Measurements from ENCODE around the gene PDCD1LG2.
A peak's percentile ranks its signal among the peaks of the same experiment; 100 is the strongest.
"Not testable (repeated sequence)": the region's sequence is repeated elsewhere in the genome, so short reads cannot be mapped to it uniquely, and the experiment has no call there.

Gene PDCD1LG2

DNA sequence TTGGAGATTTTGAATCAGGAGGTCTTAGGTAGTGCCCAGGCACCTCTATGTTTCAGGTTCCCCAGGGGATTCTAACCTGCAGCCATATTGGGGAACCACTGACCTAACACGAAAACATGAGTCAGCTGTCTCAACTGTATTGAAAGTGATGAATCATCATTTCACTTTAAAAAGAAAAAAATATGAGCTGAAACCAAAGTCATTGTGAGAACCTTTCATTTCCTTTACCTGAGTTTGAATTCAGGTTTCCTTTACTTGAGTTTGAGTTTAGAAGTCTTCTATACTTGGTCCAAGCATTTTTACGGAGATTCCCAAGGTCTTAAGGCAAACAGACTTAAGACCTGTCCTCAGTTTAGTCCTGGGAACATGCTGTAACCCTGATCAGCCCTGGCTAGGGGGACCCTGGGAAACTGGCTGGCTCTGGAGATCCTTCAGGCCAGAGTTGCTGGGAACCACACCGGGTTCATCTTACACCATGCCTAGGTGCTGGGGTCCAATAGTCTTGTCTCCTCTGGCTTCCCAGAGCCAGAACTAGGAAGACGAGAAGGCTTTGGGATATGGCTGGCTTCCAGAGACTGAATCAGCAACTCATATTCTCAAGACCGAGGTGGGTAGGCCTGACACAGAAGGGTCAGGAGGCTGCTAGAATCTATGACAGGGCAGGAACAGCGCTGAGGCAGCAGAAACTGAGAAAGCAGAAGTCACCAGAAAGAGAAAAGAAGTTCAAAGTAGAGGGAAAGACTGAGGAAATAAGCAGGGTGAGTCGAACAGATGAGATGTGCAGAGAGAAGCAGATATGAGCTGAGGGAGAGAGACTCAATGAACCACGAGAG is 16.4 kb upstream of the PDCD1LG2 start:
- peak; percentile 13 for DNase-seq (ENCODE audit: low spot score)

DNA sequence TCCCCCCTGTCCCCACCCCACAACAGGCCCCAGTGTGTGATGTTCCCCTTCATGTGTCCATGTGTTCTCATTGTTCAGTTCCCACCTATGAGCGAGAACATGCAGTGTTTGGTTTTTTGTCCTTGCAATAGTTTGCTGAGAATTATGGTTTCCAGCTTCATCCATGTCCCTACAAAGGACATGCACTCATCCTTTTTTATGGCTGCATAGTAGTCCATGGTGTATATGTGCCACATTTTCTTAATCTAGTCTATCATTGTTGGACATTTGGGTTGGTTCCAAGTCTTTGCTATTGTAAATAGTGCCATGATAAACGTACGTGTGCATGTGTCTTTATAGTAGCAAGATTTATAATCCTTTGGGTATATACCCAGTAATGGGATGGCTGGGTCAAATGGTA is 15.6 kb upstream of the PDCD1LG2 start:
- not testable (repeated sequence) for DNase-seq (ENCODE audit: low spot score)

DNA sequence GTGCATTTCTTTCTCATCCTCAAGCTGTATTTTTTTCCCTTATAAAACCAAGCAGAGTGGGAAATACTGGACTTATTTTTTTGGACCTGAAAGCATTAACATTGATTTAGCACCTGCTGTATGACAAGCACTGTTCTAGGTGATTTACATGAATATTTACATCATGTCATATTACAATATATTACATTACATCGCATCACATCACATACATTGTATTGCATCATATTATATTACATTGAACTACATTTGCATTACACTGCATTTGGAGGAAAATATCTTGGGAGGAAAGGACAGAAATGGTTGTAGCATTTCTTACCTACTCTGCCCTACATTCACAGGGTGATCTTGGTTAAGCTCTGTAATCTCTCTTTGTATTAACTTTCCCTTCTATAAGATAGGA is 11.2 kb upstream of the PDCD1LG2 start:
- DNase-seq (ENCODE audit: low spot score), result no peak

DNA sequence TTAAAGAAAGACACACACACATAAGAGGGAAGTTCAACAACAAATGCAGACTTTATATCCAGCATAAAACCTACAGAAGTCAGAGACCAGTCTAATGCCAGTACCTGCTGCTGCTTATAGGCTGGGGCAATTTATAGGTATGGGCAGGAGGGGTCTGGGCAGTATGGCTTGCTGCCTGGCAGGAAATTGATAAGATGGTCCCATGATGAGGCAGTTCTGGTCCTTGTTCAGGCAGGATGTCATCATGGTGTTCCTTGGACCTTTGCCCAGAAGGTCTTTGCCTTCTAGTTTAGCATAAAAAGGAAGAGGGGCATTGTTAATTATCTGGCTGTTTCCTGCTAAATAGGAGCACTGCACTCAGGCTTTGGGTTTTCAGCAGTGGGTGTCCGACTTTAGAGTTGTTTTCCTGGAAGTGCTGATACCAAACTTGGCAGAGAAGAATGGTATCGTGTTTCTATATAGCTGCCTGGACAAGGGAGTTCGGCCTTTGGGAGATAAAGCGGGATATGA is 10.4 kb upstream of the PDCD1LG2 start:
- no peak for DNase-seq (ENCODE audit: low spot score)

DNA sequence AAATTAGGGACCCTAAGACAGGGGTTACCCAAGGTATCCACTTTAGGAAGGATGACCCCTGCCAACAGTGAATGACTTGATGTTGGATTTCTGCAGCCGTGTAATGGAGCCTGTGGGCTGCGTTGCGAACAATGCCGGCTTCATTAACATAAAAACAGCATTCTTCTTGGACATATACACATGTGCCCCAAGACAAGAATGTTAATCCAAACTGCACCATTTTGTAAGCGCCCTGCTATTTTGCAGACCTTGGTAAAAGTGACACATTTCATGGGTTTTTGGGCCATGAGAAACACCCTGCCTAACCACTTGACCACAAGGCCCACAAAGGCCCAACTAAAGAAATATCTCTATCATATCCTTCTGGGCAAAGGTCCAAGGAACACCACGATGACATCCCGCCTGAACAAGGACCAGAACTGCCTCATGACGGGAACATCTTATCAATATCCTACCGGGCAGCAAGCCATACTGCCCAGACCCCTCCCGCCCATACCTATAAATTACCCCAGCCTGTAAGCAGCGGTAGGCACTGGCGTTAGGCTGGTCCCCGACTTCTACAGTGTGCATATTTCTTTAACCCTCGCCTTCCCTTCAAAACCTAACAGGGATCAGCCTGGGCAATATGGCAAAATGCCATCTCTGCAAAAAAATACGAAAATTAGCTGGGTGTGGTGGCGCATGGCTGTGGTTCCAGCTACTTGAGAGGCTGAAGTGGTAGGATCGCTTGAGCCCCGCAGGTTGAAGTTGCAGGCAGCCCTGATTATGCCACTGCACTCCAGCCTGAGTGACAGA is 9.7 kb upstream of the PDCD1LG2 start:
- no peak for DNase-seq (ENCODE audit: low spot score)

DNA sequence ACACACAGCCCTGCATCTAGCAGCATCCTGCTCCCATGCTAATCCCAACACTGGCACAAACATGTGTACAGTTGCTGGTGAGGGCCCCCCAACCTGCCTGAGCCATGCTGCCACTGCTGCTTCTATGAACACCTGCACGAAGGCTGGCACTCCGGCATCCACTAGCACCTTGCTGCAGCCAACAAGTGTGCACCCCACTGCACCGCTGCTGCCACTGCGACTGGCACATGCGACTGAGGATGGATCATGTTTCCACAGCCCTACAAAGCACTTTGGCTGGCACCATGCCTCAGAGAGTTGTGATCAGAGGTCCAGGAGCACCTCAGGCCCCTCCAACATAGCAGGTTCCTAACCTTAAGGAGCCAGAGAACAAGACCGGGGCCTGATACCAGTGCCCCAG is 7.8 kb upstream of the PDCD1LG2 start:
- no peak for DNase-seq (ENCODE audit: low spot score)

DNA sequence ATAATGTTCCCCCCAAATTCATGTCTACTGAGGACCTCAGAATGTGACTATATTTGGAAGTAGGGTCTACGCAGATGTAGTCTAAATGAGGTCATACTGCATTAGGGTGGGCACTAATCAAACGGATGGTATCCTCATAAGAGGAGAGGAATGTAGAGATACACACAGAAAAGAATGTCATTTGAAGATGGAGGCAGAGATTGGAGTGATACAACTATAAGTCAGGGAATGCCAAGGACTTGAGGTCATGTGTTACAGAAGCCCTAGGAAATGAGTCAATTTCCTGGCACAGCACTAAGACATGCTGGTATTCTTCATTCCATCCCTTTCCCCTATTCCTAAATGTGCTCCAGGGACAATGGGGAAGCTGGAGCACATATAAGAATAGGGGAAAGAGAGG is 758 bp upstream of the PDCD1LG2 start:
- DNase-seq (ENCODE audit: low spot score), result no peak

DNA sequence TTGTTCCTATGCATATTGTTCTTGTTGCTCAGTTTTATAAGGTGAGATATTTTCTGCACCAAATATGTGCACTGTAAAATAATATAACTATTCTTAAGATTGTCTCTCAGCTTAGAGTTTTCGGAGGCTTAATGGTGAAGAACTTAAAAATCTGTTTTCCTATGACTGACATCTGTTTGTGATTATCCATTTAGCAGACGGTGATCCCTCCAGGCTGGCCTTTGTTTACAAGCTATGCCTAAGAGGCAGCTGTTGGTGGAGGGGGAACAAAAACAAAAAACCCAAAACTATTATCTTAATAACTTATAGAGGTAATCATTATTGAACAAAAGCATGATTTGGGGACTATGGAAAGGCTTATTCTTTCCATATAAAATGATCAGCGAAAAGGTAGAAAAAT is 658 bp downstream of the PDCD1LG2 start:
- DNase-seq (ENCODE audit: low spot score), result no peak

DNA sequence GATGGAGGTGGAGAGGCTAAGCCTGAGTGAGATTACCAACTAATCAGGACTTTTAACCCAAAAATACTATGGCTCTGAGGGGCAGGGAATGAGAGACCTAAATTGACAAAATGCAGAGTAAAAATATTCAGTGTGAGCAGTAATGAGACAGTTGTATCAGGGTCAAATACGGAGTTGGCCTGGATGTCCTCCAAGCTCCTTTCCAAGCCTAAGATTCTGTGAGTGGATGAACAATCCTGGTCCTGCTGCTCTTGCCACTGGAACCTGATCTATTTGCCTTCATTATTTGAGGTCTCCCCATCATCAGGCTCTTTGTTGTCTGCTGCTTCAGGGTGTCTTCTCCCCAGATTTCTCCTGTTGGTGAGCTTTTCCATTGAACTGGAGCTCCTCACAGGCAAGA is 1.1 kb downstream of the PDCD1LG2 start:
- no peak for DNase-seq (ENCODE audit: low spot score)

DNA sequence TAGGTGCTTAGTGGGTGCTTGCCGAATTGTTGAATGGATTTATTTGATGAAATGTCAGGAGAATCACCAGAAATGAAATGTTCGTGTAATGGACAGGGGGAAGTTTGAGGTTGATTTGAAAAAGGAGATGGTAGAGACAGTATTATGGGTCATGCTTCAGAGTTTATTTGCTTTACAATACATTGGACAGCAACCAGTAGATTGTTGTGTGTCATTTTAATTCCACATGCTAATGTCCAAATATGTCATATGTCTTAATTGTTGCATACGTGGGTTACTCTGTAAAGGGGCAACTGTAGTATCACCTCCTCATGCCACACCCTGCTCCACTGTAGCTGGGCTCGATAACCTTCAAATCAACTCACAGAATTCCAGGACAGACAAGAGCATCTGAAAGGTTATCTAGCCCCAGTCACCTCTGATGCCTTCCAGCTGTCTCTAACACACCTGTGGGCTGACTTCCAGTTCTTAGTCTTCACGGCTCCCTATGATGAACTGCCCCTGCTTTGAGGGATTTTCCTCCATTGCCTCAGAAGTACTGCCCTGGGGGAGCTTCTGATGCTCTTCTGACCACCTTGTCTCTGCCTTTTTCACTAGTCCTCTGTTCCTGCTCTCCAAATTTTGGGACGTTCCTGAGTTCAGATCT is 1.7 kb downstream of the PDCD1LG2 start:
- no peak for DNase-seq (ENCODE audit: low spot score)

DNA sequence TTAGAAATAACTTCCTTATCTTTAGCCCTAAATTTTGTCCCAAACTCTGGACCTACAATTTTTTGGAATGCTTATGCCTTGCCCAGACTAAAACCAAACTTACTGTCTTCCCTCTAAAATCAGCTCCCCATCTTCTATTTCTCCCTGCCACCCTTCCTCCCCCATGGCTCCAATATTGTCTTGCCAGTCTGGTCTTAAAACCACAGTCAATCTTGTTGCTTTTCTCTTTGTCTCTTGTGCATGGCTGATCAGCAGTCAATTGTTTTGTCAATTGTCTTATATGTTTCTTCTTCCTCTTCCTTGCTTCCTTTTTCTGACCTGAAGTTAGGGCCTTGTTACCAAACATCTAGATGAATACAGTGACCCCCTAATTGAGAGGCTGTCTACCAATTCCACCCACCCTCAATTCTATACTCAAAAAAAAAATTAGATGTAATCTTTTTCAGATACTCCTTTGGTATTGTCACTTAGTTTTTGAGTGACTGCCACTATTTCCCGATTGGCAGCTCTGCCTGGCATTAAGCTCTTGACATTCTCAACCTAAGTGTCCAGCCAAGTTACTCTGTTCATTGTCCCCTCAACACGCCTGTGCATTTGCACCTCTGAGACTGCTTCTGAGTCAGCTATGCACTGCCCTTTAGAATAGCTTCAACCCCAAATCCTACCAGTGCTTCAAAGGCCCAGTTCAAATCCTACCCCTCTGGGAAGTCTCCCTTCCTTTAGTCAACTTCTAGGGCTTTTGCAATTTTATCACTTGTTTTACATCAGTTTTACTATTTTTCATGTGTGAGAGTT is 2.5 kb downstream of the PDCD1LG2 start:
- no peak for DNase-seq (ENCODE audit: low spot score)

DNA sequence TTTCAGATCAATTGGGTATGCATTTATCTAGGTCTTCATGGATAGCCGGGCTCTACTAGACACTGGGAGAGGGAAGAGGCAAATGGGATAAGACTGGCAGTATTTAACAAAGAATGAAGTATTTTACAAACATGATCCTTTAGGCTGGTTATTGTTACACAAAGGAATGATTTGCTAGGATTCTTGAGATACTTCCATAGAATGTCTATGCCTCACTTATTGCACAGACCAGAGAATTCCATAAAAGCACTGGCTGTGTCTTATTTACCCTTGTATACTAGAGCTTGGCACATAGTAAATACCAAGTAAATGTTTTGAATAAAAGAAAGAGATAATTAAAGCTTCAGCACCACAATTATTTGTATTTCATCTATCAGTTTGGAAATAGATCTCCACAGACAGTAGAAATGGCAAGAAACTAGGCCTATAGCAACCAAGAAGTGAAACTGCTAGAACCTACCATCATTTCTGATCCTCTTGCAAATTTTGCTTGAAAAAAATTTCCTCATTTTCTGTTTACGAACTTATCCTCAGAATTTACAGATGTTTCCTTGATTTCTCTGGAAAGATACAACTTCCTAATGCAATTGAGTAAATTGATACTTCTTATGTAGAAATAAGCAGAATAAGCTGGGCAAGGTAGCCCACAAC is 3.8 kb downstream of the PDCD1LG2 start:
- DNase-seq (ENCODE audit: low spot score), result no peak

DNA sequence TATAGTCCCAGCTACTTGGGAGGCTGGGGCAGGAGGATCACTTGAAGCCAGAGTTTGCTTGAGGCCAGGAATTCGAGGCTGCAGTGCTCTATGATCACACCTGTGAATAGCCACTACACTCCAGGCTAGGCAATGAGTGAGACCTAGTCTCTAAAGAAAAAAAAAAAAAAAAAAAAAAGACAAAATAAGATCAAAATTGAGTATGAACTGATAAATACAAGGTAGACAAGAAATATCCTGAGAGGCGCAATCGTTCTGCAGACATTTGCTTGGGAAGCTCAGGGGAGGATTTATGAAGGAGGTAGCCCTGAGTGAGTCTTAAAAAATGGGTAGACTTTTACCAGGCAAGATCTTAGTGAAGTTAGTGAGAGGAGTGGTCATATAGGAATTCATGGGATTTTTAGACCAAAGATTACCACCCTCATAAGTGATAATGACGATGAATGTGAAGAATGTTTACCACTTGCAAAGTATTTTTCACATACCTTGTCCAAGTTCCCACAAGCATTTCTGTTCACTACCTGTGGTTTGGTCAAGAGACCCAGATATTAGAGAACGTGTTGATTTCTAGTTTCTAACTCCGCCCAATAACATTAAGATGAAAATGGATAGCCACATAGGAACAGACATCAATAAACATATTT is 4.4 kb downstream of the PDCD1LG2 start:
- DNase-seq (ENCODE audit: low spot score), result no peak

DNA sequence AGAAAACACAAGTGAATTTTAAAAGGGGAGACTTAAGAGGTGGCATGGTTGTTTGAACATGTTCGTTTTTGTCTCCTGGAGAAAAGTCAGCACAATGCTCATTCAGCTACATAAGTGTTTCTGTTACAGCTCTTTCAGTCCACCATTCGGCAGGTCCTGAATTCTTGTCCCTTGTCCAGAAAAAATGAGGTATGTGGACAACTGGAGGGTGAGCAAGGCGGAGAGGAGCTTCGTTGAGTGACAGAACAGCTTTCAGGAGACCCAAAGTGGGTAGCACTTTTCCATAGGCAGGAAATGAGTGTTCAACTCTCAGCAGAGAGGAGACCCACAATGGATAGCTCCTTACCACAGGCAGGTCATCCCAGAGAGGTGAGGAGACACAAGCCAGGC is 4.9 kb downstream of the PDCD1LG2 start:
- DNase-seq (ENCODE audit: low spot score), result no peak

DNA sequence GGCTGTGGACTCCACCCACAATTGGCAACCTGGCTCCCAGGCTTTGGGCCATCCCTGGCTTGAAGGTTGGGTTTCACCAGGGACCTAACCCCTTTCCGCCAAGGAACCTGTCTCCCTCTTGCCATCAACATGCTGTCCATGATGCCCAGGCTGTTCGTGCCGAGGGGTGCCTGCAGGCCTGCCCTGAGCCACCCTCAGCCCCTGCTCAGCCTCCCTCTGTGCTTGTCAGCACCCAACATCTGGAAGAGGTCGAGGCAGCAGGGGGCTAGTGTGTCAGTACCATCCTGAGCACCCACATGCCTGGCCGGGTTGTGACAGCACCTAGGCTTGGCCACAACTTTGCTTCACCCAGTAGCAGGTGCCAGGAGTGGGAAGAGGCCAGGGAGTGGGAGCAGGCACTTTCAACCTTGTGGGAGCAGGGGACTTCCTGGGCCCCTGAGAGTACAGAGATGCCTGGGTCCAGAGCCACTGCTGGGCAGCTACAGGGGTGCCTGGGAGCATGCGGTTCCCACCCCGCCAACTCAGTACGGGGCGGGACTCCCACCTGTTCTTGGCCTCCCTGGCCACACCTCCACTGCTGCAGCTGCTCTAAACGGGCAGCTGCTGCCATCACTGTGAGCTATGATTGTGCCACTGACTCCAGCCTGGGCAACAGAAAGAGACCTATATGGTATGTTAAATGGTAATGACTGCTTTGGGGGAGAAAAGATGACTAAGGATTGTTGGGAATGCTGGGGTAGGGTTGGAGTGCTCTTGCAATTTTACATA is 6.3 kb downstream of the PDCD1LG2 start:
- DNase-seq (ENCODE audit: low spot score), result no peak

DNA sequence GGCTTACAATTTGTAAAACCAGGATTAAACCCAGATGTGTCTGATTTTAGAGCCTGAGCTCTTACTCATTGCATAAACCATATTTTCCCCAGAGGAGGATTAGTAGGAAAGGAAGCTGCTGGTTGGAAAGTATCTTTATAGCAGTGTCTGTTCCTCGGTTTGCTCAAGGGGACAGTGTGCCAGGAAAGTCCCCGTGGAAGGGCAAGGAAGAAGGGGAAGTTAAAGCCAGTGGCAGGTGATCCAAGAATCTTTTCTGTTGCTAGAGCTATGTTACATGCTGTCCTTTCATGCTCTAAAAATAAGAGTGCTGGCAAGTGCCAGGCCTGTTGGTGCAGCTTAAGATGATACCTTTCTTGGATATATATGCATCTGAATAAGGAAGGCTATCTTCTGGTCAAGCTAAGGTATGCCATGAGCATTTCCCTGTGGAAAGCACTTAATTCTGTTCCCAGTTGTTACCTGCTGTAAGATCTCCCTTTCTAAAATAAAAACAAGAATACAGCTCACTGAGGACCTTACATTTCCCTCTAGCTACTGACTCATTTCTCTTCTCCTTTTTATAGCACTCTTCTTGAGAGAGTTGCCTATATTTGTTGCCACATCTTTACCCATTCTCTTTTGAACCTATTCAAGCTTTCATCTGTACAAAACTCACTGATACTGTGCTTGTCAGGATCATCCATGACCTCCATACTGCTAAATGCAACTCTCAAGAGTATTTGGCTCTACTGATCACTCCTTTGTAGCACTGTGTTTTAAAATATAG is 8.0 kb downstream of the PDCD1LG2 start:
- no peak for DNase-seq (ENCODE audit: low spot score)

DNA sequence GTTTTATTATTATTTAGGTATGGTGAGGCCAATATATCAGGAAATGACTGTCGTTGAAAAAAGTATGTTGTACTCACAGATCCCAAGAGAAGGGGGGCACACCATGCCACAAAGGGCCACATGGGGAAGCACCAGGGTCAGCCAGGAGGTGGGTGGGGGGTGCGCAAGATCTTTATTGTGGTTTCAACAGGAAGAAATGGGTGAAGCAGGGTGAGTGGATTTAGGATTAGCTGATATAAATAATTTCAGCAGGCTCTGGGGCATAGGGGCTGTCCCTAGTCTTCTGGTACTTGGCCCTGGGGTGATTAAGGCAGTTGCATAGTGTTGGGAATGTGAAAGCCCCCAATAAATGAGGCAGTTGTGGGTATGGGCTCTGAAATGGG is 8.6 kb downstream of the PDCD1LG2 start:
- DNase-seq (ENCODE audit: low spot score), result no peak

DNA sequence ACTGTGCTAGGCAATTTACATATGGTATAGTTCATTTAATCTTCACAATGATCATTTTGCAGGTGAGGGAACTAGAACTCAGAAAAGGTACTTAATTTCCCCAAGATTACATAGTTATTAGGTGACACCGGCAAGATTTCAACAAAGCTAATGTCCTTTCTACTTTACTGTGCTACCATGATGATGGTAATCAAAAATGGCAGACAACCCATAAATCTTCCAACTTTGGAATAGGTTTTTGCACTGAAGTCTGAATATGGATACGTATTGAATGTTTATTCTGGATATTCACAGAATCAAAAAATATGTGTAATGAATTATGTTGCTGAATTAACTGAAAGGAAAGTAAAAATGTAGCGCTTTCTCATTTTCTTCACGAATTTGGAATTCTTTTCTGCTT is 13.8 kb downstream of the PDCD1LG2 start:
- no peak for DNase-seq (ENCODE audit: low spot score)

DNA sequence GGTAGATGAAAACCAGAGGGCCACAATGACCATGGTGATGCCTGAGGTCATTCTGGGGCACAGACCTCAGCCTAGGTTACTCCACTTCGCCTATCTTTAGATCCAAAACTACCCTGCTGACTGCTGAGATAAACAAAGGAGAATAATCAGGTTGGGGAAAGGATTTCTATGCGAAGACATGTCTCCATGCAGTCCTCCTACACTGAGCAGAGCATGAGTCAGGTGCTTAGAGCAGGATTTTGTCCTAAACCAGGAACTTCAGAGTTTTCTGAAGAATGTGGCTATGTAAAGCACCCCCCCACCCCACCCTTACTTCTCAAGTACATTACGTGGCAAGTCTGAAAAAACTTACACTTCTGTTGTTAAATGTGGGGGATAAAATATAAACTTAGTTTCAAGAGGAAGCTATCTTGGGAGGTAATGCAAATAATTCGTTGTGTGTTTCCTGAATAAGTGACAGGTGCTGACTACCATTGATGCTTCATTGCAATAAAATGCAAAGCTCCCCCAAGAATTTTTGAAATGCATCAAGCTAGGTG is 19.4 kb downstream of the PDCD1LG2 start:
- DNase-seq (ENCODE audit: low spot score), result peak; percentile 53
